Measurements from ENCODE around the gene FNIP2.

DNA sequence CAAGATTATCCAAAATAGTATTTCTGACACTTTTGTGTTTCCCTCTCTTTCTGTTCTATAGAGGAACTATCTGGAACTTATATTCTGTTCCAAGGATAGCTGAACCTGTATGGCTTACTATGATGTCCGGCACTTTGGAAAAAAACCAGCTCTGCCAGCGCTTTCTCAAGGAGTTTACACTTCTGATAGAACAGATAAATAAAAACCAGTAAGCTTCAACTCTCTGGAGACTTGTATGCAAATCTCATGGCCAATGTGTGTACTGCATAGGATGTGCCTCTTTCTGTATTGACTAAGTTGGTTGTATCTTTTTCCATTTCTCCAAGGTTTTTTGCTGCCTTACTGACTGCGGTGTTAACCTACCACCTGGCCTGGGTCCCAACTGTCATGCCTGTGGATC is 92.5 kb downstream of the FNIP2 start:
- no peak for TF ChIP-seq CTCF (IDR thresholded peaks at IDR 0.05)
- TF ChIP-seq MEF2A (IDR thresholded peaks at IDR 0.05; ENCODE audit: borderline replicate concordance, low read depth) = no peak
- no peak for TF ChIP-seq NRF1 (IDR thresholded peaks at IDR 0.05; ENCODE audit: low read depth, low read length)
- TF ChIP-seq PBX3 (IDR thresholded peaks at IDR 0.05) = no peak
- TF ChIP-seq YY1 (IDR thresholded peaks at IDR 0.05; ENCODE audit: low read depth) = no peak
- no peak for TF ChIP-seq USF2 (IDR thresholded peaks at IDR 0.05; ENCODE audit: borderline replicate concordance, low read depth, low read length)
- TF ChIP-seq GABPA (IDR thresholded peaks at IDR 0.05; ENCODE audit: low read depth) = no peak
- TF ChIP-seq POLR2AphosphoS5 (IDR thresholded peaks at IDR 0.05; ENCODE audit: low read depth, low read length) = no peak
- no peak for TF ChIP-seq TCF12 (IDR thresholded peaks at IDR 0.05)
- TF ChIP-seq MAX (IDR thresholded peaks at IDR 0.05; ENCODE audit: low read depth) = no peak

Data from SK-N-SH (cell line).